Esophagus muscularis mucosa (tissue), 4 donors: ENCODE results near the gene PSAT1. TPM values are rescaled to one million over a fixed set of nuclear protein-coding genes. Genes with fewer than 3 reads are reported as not detected.

Experiments
- DNase-seq: peaks from one replicate; pipeline ENCODE4 v3.0.0-alpha.2; 2017; ENCODE audit errors: extremely low spot score
- H3K27ac ChIP-seq, 4 donors: fragments of 200-600 bp; sonication (generic); replicated peaks in 1 of 4; 1 replicate in 3 of 4; 2 replicates in 1 of 4; pipeline ENCODE4 v1.5.1; 2016 to 2019; ENCODE audit warnings: mild to moderate bottlenecking in 1 of 4
- H3K27me3 ChIP-seq, 4 donors: fragments of 200-600 bp; sonication (generic); one replicate each; pipeline versions ENCODE4 v1.5.1 to v1.6.0; 2016 to 2019
- H3K36me3 ChIP-seq, 4 donors: fragments of 200-600 bp; sonication (generic); one replicate each; pipeline ENCODE4 v1.5.1; 2016 to 2019
- H3K4me1 ChIP-seq, 4 donors: fragments of 200-600 bp; sonication (generic); one replicate each; pipeline ENCODE4 v1.5.1; 2016 to 2019
- H3K4me3 ChIP-seq, 4 donors: fragments of 200-600 bp; sonication (generic); 1 replicate in 2 of 4; 2 replicates in 2 of 4; pipeline ENCODE4 v1.5.1; 2016 to 2019; ENCODE audit warnings: mild to moderate bottlenecking in 4 of 4, moderate library complexity in 1 of 4
- H3K9me3 ChIP-seq, 4 donors: fragments of 200-600 bp; sonication (generic); 1 replicate in 3 of 4; 2 replicates in 1 of 4; pipeline ENCODE4 v1.5.1; 2016 to 2019
- CTCF ChIP-seq, 3 experiments: fragments of 200-600 bp in 2 of 3; fragments of 450-650 bp in 1 of 3; sonication (generic) in 2 of 3; IDR thresholded peaks; one replicate each; pipeline ENCODE4 v1.5.1; 2017 to 2019; ENCODE audit warnings: antibody characterized with exemption in 3 of 3, mild to moderate bottlenecking in 2 of 3, moderate library complexity in 1 of 3
- EP300 ChIP-seq: sonication (generic); formaldehyde crosslinking; IDR thresholded peaks from one replicate; pipeline ENCODE4 v1.6.1; 2017; ENCODE audit warnings: antibody characterized with exemption
- POLR2A ChIP-seq: fragments of 450-650 bp; IDR thresholded peaks from one replicate; pipeline ENCODE4 v1.6.1; 2017; ENCODE audit warnings: antibody characterized with exemption, moderate library complexity, mild to moderate bottlenecking, low read depth
- POLR2AphosphoS5 ChIP-seq, 2 donors: sonication (generic); formaldehyde crosslinking; IDR thresholded peaks; one replicate each; pipeline ENCODE4 v1.6.1; 2017; ENCODE audit warnings: antibody characterized with exemption in 2 of 2
- WGBS: methylation state at CpG from one replicate; pipeline ENCODE4 v1.1.5; 2018; 5-methylcytosine and 5-hydroxymethylcytosine counted together
- intact Hi-C: fragments of 100-400 bp; cut with DNase I; formaldehyde crosslinking; loops from one replicate; pipeline ENCODE4 v1.15.1; 2023
- total RNA-seq, 4 donors: library from RNA; depleted of rRNA; stranded (reverse); fragments of >200 nt; gene quantifications; one replicate each; pipeline versions ENCODE4 v1.1.0 to v1.2.1, GENCODE V29; 2016

PSAT1 gene
- total RNA-seq, 4 donors from 2014 or later, result 1.7 to 4.6 (median 2.5) TPM

- Histone ChIP-seq H3K4me3 (no peak overlapping the region), H3K4me1 (no peaks in the 10 kb centered on the region), H3K36me3 (peaks cover 0 to 56% (median 15%) of the 10 kb centered on the region in 4 donors), H3K27ac (no peak overlapping the region), H3K9me3 (no peaks in the 10 kb centered on the region), H3K27me3 (no peaks in the 10 kb centered on the region)
- WGBS, result 85% methylated on average over 4 of the region's 4 CpGs
- TF ChIP-seq POLR2A (no peak), CTCF (IDR thresholded peaks at IDR 0.05) (no peak), EP300 (no peak), POLR2AphosphoS5 (IDR thresholded peaks at IDR 0.05) (no peak)
- no peak for DNase-seq
- intact Hi-C loops, result no loop called here
Measured at GRCh38 chr9:78253285-78253684, 43.6 kb upstream of the PSAT1 start.

GRCh38 chr9:78261403-78262001 lies 35.4 kb upstream of the PSAT1 start:
- H3K27ac ChIP-seq, result no peak overlapping the region
- H3K36me3 ChIP-seq, result peaks cover 6 to 37% (median 12%) of the 10 kb centered on the region in 4 donors
- H3K4me1 ChIP-seq, result no peaks in the 10 kb centered on the region
- no peak overlapping the region for H3K4me3 ChIP-seq
- no peaks in the 10 kb centered on the region for H3K27me3 ChIP-seq
- no peak for DNase-seq
- no peaks in the 10 kb centered on the region for H3K9me3 ChIP-seq
- 45% methylated on average over 2 of the region's 2 CpGs for WGBS
- TF ChIP-seq EP300 (no peak), POLR2A (no peak), CTCF (IDR thresholded peaks at IDR 0.05) (peak; percentile 52 to 68 (median 66)), POLR2AphosphoS5 (IDR thresholded peaks at IDR 0.05) (no peak)
- intact Hi-C loops, result loop anchor here (2.0 to 5.0 kb wide), 2 partner anchors 36 to 107 kb away; partner anchors contain the start of gene PSAT1

GRCh38 chr9:78262655-78263054 lies 34.3 kb upstream of the PSAT1 start:
- WGBS, result 96% methylated on average over 2 of the region's 2 CpGs
- TF ChIP-seq POLR2A, result no peak
- TF ChIP-seq CTCF (IDR thresholded peaks at IDR 0.05), result no peak
- TF ChIP-seq POLR2AphosphoS5 (IDR thresholded peaks at IDR 0.05), result no peak
- no peak for TF ChIP-seq EP300
- H3K4me3 ChIP-seq, result no peak overlapping the region

GRCh38 chr9:78267889-78268288 lies 29.0 kb upstream of the PSAT1 start:
- Histone ChIP-seq H3K36me3 (peaks cover 14 to 62% (median 22%) of the 10 kb centered on the region in 4 donors), H3K27ac (no peak overlapping the region), H3K27me3 (no peaks in the 10 kb centered on the region), H3K4me1 (no peaks in the 10 kb centered on the region), H3K9me3 (no peaks in the 10 kb centered on the region), H3K4me3 (no peak overlapping the region)
- TF ChIP-seq CTCF (IDR thresholded peaks at IDR 0.05) (no peak), POLR2AphosphoS5 (IDR thresholded peaks at IDR 0.05) (no peak), POLR2A (no peak), EP300 (no peak)
- WGBS, result 97% methylated on average over 4 of the region's 4 CpGs
- no peak for DNase-seq
- intact Hi-C loops, result no loop called here

More at GRCh38 chr9:78262655-78263054, 34.3 kb upstream of the PSAT1 start:
- intact Hi-C loops, result loop anchor here (2.0 to 5.0 kb wide), 2 partner anchors 35 to 106 kb away; partner anchors contain the start of gene PSAT1
- Histone ChIP-seq H3K4me1 (no peaks in the 10 kb centered on the region), H3K27me3 (no peaks in the 10 kb centered on the region), H3K36me3 (peaks cover 14 to 42% (median 19%) of the 10 kb centered on the region in 4 donors), H3K9me3 (no peaks in the 10 kb centered on the region), H3K27ac (no peak overlapping the region)
- DNase-seq, result no peak

- no peaks in the 10 kb centered on the region for H3K9me3 ChIP-seq
Measured at GRCh38 chr9:78269784-78270183, 27.1 kb upstream of the PSAT1 start.

More at GRCh38 chr9:78269784-78270183, 27.1 kb upstream of the PSAT1 start:
- no peak for DNase-seq
- no peak overlapping the region for H3K4me3 ChIP-seq
- no peaks in the 10 kb centered on the region for H3K27me3 ChIP-seq
- peaks cover 14 to 58% (median 22%) of the 10 kb centered on the region in 4 donors for H3K36me3 ChIP-seq
- intact Hi-C loops, result no loop called here
- H3K27ac ChIP-seq, result no peak overlapping the region
- TF ChIP-seq POLR2A (no peak), CTCF (IDR thresholded peaks at IDR 0.05) (no peak)
- H3K4me1 ChIP-seq, result no peaks in the 10 kb centered on the region
